IMR-90 (cell line): ENCODE data around the gene LDAH. TPM values are rescaled to one million over a fixed set of nuclear protein-coding genes. Genes with fewer than 3 reads are reported as not detected.

ENCODE experiments used
- ATAC-seq: fragments of 200-7000 bp; cut with Tn5 transposase; 2 replicates; pipeline ENCODE4 v1.9.1; 2020; ENCODE audit warnings: low read depth, mild to moderate bottlenecking, moderate library complexity
- BruUV-seq: library from RNA; stranded (reverse); fragments of 400-500 nt; replicated peaks from 2 replicates; lab custom pipeline; 2021; lab: Mats Ljungman, UMichigan
- CTCF ChIA-PET: fragments of 300-600 bp; formaldehyde crosslinking; extraction: SDS; loops from one replicate; lab custom pipeline; 2021; ENCODE audit warnings: antibody characterized with exemption; lab: Yijun Ruan, JAX
- POLR2A ChIA-PET: fragments of 300-600 bp; sonication (Branson Sonifier 250); formaldehyde crosslinking; loops from one replicate; lab custom pipeline; 2022; ENCODE audit warnings: antibody characterized with exemption; ENCODE audit not compliant: unreplicated experiment; lab: Charles Lee
- DNase-seq: peaks from one replicate; pipeline ENCODE4 v3.0.0; 2013
- H2AFZ ChIP-seq: replicated peaks from 2 replicates; pipeline ENCODE3; 2013; ENCODE audit warnings: low read length, mild to moderate bottlenecking; ENCODE audit not compliant: poor library complexity
- H2AK5ac ChIP-seq: 2 replicates; pipeline ENCODE4 v1.6.1; 2013; ENCODE audit warnings: low read depth, low read length, inconsistent platforms
- H2AK9ac ChIP-seq: replicated peaks from 2 replicates; pipeline ENCODE3; 2013; ENCODE audit warnings: mild to moderate bottlenecking, low read depth, low read length, moderate library complexity; ENCODE audit not compliant: poor library complexity
- H2BK120ac ChIP-seq: 2 replicates; pipeline ENCODE4 v1.6.1; 2013; ENCODE audit warnings: low read depth, low read length, inconsistent platforms
- H2BK15ac ChIP-seq: 3 replicates; pipeline ENCODE4 v1.6.1; 2013; ENCODE audit warnings: low read depth, low read length, inconsistent platforms
- H2BK20ac ChIP-seq: 2 replicates; pipeline ENCODE4 v1.6.1; 2013; ENCODE audit warnings: low read depth, mild to moderate bottlenecking, inconsistent platforms, low read length, moderate library complexity
- H2BK5ac ChIP-seq: 2 replicates; pipeline ENCODE4 v1.6.1; 2013; ENCODE audit warnings: mild to moderate bottlenecking, low read depth, low read length, inconsistent platforms; ENCODE audit not compliant: poor library complexity, severe bottlenecking
- H3K14ac ChIP-seq: replicated peaks from 2 replicates; pipeline ENCODE4 v1.6.1; 2013; ENCODE audit warnings: low read depth, low read length, inconsistent platforms
- H3K18ac ChIP-seq: 2 replicates; pipeline ENCODE4 v1.6.1; 2013; ENCODE audit warnings: low read depth, low read length, control low read depth
- H3K23ac ChIP-seq: 2 replicates; pipeline ENCODE4 v1.6.1; 2013; ENCODE audit warnings: low read depth, low read length, inconsistent platforms
- H3K27ac ChIP-seq: 2 replicates; pipeline ENCODE4 v1.5.1; 2013; ENCODE audit warnings: mild to moderate bottlenecking, control low read depth, low read length; ENCODE audit not compliant: insufficient read depth
- H3K27me3 ChIP-seq: 2 replicates; pipeline ENCODE4 v1.6.1; 2013; ENCODE audit warnings: low read length; ENCODE audit not compliant: control insufficient read depth, insufficient read depth
- H3K36me3 ChIP-seq: 2 replicates; pipeline ENCODE4 v1.6.1; 2013; ENCODE audit warnings: low read length, mixed read lengths; ENCODE audit not compliant: control insufficient read depth, insufficient read depth
- H3K4ac ChIP-seq: 2 replicates; pipeline ENCODE4 v1.6.1; 2013; ENCODE audit warnings: low read depth, low read length, inconsistent platforms
- H3K4me1 ChIP-seq: 2 replicates; pipeline ENCODE4 v1.6.1; 2013; ENCODE audit warnings: low read length, mixed read lengths; ENCODE audit not compliant: control insufficient read depth, insufficient read depth
- H3K4me2 ChIP-seq: 2 replicates; pipeline ENCODE4 v1.6.1; 2013; ENCODE audit warnings: low read depth, mild to moderate bottlenecking, control low read depth, low read length, moderate library complexity
- H3K4me3 ChIP-seq: 2 replicates; pipeline ENCODE4 v1.5.1; 2013; ENCODE audit warnings: low read depth, mild to moderate bottlenecking, control low read depth, low read length, moderate library complexity; ENCODE audit not compliant: insufficient read depth
- H3K56ac ChIP-seq: 2 replicates; pipeline ENCODE4 v1.6.1; 2013; ENCODE audit warnings: low read length, inconsistent platforms; ENCODE audit not compliant: insufficient read depth; ENCODE audit errors: extremely low read depth
- H3K79me1 ChIP-seq, 2 experiments: 2 replicates each; pipeline ENCODE4 v1.6.1; 2013; ENCODE audit warnings: low read length in 2 of 2, inconsistent platforms in 1 of 2, low read depth in 1 of 2
- H3K9ac ChIP-seq: 2 replicates; pipeline ENCODE4 v1.6.1; 2013; ENCODE audit warnings: low read depth, low read length, control low read depth
- H3K9me1 ChIP-seq: 2 replicates; pipeline ENCODE4 v1.6.1; 2013; ENCODE audit warnings: low read length, inconsistent platforms; ENCODE audit not compliant: insufficient read depth
- H3K9me3 ChIP-seq: 2 replicates; pipeline ENCODE4 v1.6.1; 2013; ENCODE audit warnings: low read length; ENCODE audit not compliant: control insufficient read depth, insufficient read depth
- H4K20me1 ChIP-seq: 2 replicates; pipeline ENCODE4 v1.6.1; 2013; ENCODE audit warnings: low read length, inconsistent platforms; ENCODE audit not compliant: insufficient read depth
- H4K5ac ChIP-seq: 2 replicates; pipeline ENCODE4 v1.6.1; 2013; ENCODE audit warnings: mild to moderate bottlenecking, low read depth, low read length, control low read depth
- H4K8ac ChIP-seq, 2 experiments: 2 replicates each; pipeline ENCODE4 v1.6.1; 2013; ENCODE audit warnings: low read depth in 2 of 2, low read length in 2 of 2, control low read depth in 1 of 2, inconsistent platforms in 1 of 2
- H4K91ac ChIP-seq: 2 replicates; pipeline ENCODE4 v1.6.1; 2013; ENCODE audit warnings: low read depth, low read length, inconsistent platforms; ENCODE audit not compliant: insufficient read depth
- BHLHE40 ChIP-seq: fragments of 150-350 bp; IDR thresholded peaks from 2 replicates; pipeline ENCODE4 v1.6.1; 2016; ENCODE audit warnings: mild to moderate bottlenecking, low read depth, low read length
- CEBPB ChIP-seq: IDR thresholded peaks from 2 replicates; pipeline ENCODE4 v1.6.1; 2012; ENCODE audit warnings: low read depth, low read length, improper control_type of control experiment
- CHD1 ChIP-seq: IDR thresholded peaks from 2 replicates; pipeline ENCODE4 v1.6.1; 2012; ENCODE audit warnings: low read depth, low read length, improper control_type of control experiment
- ELK1 ChIP-seq: fragments of 150-350 bp; IDR thresholded peaks from 2 replicates; pipeline ENCODE4 v1.6.1; 2016; ENCODE audit warnings: low read depth, mild to moderate bottlenecking, low read length, moderate library complexity, borderline replicate concordance
- FOS ChIP-seq: fragments of 150-350 bp; IDR thresholded peaks from 2 replicates; pipeline ENCODE4 v1.6.1; 2016; ENCODE audit warnings: low read depth, low read length
- MAFK ChIP-seq: IDR thresholded peaks from 2 replicates; pipeline ENCODE4 v1.6.1; 2012; ENCODE audit warnings: low read depth, low read length, improper control_type of control experiment
- MAZ ChIP-seq: IDR thresholded peaks from 2 replicates; pipeline ENCODE4 v1.6.1; 2012; ENCODE audit warnings: low read depth, mild to moderate bottlenecking, low read length, improper control_type of control experiment, moderate library complexity, borderline replicate concordance
- MXI1 ChIP-seq: IDR thresholded peaks from 2 replicates; pipeline ENCODE4 v1.6.1; 2012; ENCODE audit warnings: low read depth, mild to moderate bottlenecking, low read length, moderate library complexity, borderline replicate concordance
- NFE2L2 ChIP-seq: fragments of 150-350 bp; IDR thresholded peaks from 2 replicates; pipeline ENCODE4 v1.6.1; 2016; ENCODE audit warnings: low read depth, mild to moderate bottlenecking, low read length
- POLR2A ChIP-seq: IDR thresholded peaks from 2 replicates; pipeline ENCODE4 v1.6.1; 2012; ENCODE audit warnings: mild to moderate bottlenecking, low read depth, low read length
- RAD21 ChIP-seq: IDR thresholded peaks from 2 replicates; pipeline ENCODE4 v1.6.1; 2012; ENCODE audit warnings: low read length, improper control_type of control experiment
- RFX5 ChIP-seq: IDR thresholded peaks from 2 replicates; pipeline ENCODE4 v1.8.0; 2012; ENCODE audit warnings: low read depth, mild to moderate bottlenecking, low read length, moderate library complexity
- SMC3 ChIP-seq: fragments of 150-350 bp; IDR thresholded peaks from 2 replicates; pipeline ENCODE4 v1.6.1; 2016; ENCODE audit warnings: low read depth, mild to moderate bottlenecking, antibody characterized with exemption, low read length, moderate library complexity
- USF2 ChIP-seq: fragments of 150-350 bp; IDR thresholded peaks from 2 replicates; pipeline ENCODE4 v1.6.1; 2017; ENCODE audit warnings: mild to moderate bottlenecking, antibody characterized with exemption, low read length, low read depth
- WGBS, 2 experiments: methylation state at CpG; one replicate each; pipeline versions ENCODE4 v1.1.5 to v1.1.7; 2013; ENCODE audit warnings: missing lambda C conversion rate in 2 of 2; ENCODE audit not compliant: insufficient read length in 1 of 2; ENCODE audit errors: extremely low coverage in 2 of 2; 5-methylcytosine and 5-hydroxymethylcytosine counted together
- dilution Hi-C: fragments of 300-500 bp; cut with HindIII; formaldehyde crosslinking; loops from one replicate; pipeline ENCODE4 v1.14.3; 2018; ENCODE audit warnings: low sequenced_read_pairs; ENCODE audit not compliant: unreplicated experiment
- in situ Hi-C: fragments of 300-500 bp; cut with MboI; formaldehyde crosslinking; loops from 3 replicates; pipeline ENCODE4 v1.14.3; 2019; ENCODE audit warnings: low sequenced_read_pairs, inconsistent platforms, mixed read lengths
- intact Hi-C: fragments of 100-400 bp; cut with micrococcal nuclease; formaldehyde crosslinking; loops from 2 replicates; pipeline ENCODE4 v1.10.0; 2022
- polyA plus RNA-seq, 3 experiments: library from polyadenylated mRNA; depleted of rRNA; stranded (reverse); fragments of >200 nt; gene quantifications; 2 replicates each; pipeline ENCODE4 v1.2.3, GENCODE V29; 2012; ENCODE audit warnings: low replicate concordance in 1 of 3
- total RNA-seq: library from RNA; depleted of rRNA; stranded (reverse); fragments of >200 nt; gene quantifications from 2 replicates; pipeline ENCODE4 v1.2.3, GENCODE V29; 2012

The LDAH gene
- total and polyA plus RNA-seq, 2 of the 4 experiments (the other 2 are of a cell fraction): 12.1 to 31.7 TPM

- no peak for TF ChIP-seq BHLHE40
These were observed 162.1 kb downstream of the LDAH start (continued) for GRCh38 chr2:20660506-20661420.

GRCh38 chr2:20657522-20658235, 165.2 kb downstream of the LDAH start:
- BruUV-seq: no TSS peak
- no peak overlapping the region for H3K56ac ChIP-seq
- no peak overlapping the region for H2AFZ ChIP-seq
- no peak overlapping the region for H3K4me3 ChIP-seq
- H4K91ac ChIP-seq: no peak overlapping the region
- H4K8ac ChIP-seq: no peak overlapping the region
- H4K5ac ChIP-seq: no peak overlapping the region
- no peaks in the 10 kb centered on the region for H4K20me1 ChIP-seq
- intact Hi-C loops: no loop called here
- ChIA-PET POLR2A (no interaction called here), CTCF (interaction anchor here (1.2 kb wide), 1 partner anchor 306 kb away, joined by 4 read pairs; no protein-coding TSS in a partner anchor)
- no peak overlapping the region for H2BK20ac ChIP-seq
- ATAC-seq (no peak), DNase-seq (no peak)
- no peaks in the 10 kb centered on the region for H3K79me1 ChIP-seq
- no peak overlapping the region for H3K9ac ChIP-seq
- no peak overlapping the region for H2AK5ac ChIP-seq
- H2AK9ac ChIP-seq: no peak overlapping the region
- no peak overlapping the region for H3K27ac ChIP-seq
- H3K23ac ChIP-seq: no peak overlapping the region
- H3K4me1 ChIP-seq: peaks cover 2% of the 10 kb centered on the region; the same call in 1 of the 2 replicates
- H2BK120ac ChIP-seq: no peak overlapping the region
- no peak overlapping the region for H3K14ac ChIP-seq
- no peak overlapping the region for H3K4ac ChIP-seq
- no peak overlapping the region for H2BK5ac ChIP-seq
- no peaks in the 10 kb centered on the region for H3K9me3 ChIP-seq
- no peak overlapping the region for H2BK15ac ChIP-seq
- no peak overlapping the region for H3K18ac ChIP-seq
- peaks cover 53% of the 10 kb centered on the region for H3K27me3 ChIP-seq
- H3K4me2 ChIP-seq: no peak overlapping the region
- in situ Hi-C loops: loop anchor here (25.0 kb wide), 1 partner anchor 1105 kb away; no protein-coding TSS in a partner anchor
- no peaks in the 10 kb centered on the region for H3K36me3 ChIP-seq
- no CpG with 5 or more reads among the region's 4 CpGs for WGBS, 2 experiments
- H3K9me1 ChIP-seq: no peaks in the 10 kb centered on the region
- dilution Hi-C loops: no loop called here
- TF ChIP-seq SMC3 (no peak), POLR2A (no peak), MAZ (no peak), NFE2L2 (no peak), USF2 (no peak), RAD21 (no peak), MAFK (no peak), MXI1 (no peak), CHD1 (no peak), FOS (no peak), BHLHE40 (no peak), ELK1 (no peak), CEBPB (no peak), RFX5 (no peak)
